ENCODE results near the gene DTNB.

The DTNB gene

GRCh38 chr2:25592766-25593292 lies 80.5 kb downstream of the DTNB start:
- in situ Hi-C loops (cut with MboI; ENCODE audit: low sequenced_read_pairs), result no loop called here

GRCh38 chr2:25590921-25591505 lies 82.4 kb downstream of the DTNB start:
- in situ Hi-C loops (cut with MboI; ENCODE audit: low sequenced_read_pairs), result no loop called here

GRCh38 chr2:25589676-25590205 lies 83.6 kb downstream of the DTNB start:
- in situ Hi-C loops (cut with MboI; ENCODE audit: low sequenced_read_pairs), result no loop called here

GRCh38 chr2:25588576-25588975 lies 84.8 kb downstream of the DTNB start:
- in situ Hi-C loops (cut with MboI; ENCODE audit: low sequenced_read_pairs), result no loop called here

GRCh38 chr2:25587361-25587760 lies 86.0 kb downstream of the DTNB start:
- in situ Hi-C loops (cut with MboI; ENCODE audit: low sequenced_read_pairs), result no loop called here

- in situ Hi-C loops (cut with MboI; ENCODE audit: low sequenced_read_pairs), result no loop called here
Measured at GRCh38 chr2:25586726-25587144, 86.6 kb downstream of the DTNB start.

GRCh38 chr2:25585189-25585588 lies 88.2 kb downstream of the DTNB start:
- in situ Hi-C loops (cut with MboI; ENCODE audit: low sequenced_read_pairs), result no loop called here

- in situ Hi-C loops (cut with MboI; ENCODE audit: low sequenced_read_pairs), result no loop called here
Measured at GRCh38 chr2:25582077-25582830, 91.1 kb downstream of the DTNB start.

- in situ Hi-C loops (cut with MboI; ENCODE audit: low sequenced_read_pairs), result no loop called here
Measured at GRCh38 chr2:25576596-25576995, 96.8 kb downstream of the DTNB start.

GRCh38 chr2:25572638-25573037 lies 100.7 kb downstream of the DTNB start:
- in situ Hi-C loops (cut with MboI; ENCODE audit: low sequenced_read_pairs), result no loop called here

GRCh38 chr2:25570161-25570845 lies 103.1 kb downstream of the DTNB start:
- in situ Hi-C loops (cut with MboI; ENCODE audit: low sequenced_read_pairs), result no loop called here

- in situ Hi-C loops (cut with MboI; ENCODE audit: low sequenced_read_pairs), result no loop called here
Measured at GRCh38 chr2:25567406-25567805, 106.0 kb downstream of the DTNB start.

- in situ Hi-C loops (cut with MboI; ENCODE audit: low sequenced_read_pairs), result no loop called here
Measured at GRCh38 chr2:25566694-25567093, 106.7 kb downstream of the DTNB start.

- in situ Hi-C loops (cut with MboI; ENCODE audit: low sequenced_read_pairs), result no loop called here
Measured at GRCh38 chr2:25566094-25566493, 107.3 kb downstream of the DTNB start.

- in situ Hi-C loops (cut with MboI; ENCODE audit: low sequenced_read_pairs), result no loop called here
Measured at GRCh38 chr2:25561136-25561850, 112.1 kb downstream of the DTNB start.

- in situ Hi-C loops (cut with MboI; ENCODE audit: low sequenced_read_pairs), result no loop called here
Measured at GRCh38 chr2:25559148-25559547, 114.2 kb downstream of the DTNB start.

- in situ Hi-C loops (cut with MboI; ENCODE audit: low sequenced_read_pairs), result no loop called here
Measured at GRCh38 chr2:25558262-25558661, 115.1 kb downstream of the DTNB start.

- in situ Hi-C loops (cut with MboI; ENCODE audit: low sequenced_read_pairs), result no loop called here
Measured at GRCh38 chr2:25557179-25558036, 116.0 kb downstream of the DTNB start.

GRCh38 chr2:25552318-25552717 lies 121.1 kb downstream of the DTNB start:
- in situ Hi-C loops (cut with MboI; ENCODE audit: low sequenced_read_pairs), result no loop called here

GRCh38 chr2:25551316-25551715 lies 122.1 kb downstream of the DTNB start:
- in situ Hi-C loops (cut with MboI; ENCODE audit: low sequenced_read_pairs), result no loop called here

All from HL-60/S4 treated with phorbol 12-myristate 13-acetate at 8.2 ng/mL for 4 days and 3 days (cell line).